Prostate gland (tissue), 2 donors: ENCODE results near the gene TSEN34.

Source experiments
- POLR2A ChIP-seq: fragments of 450-650 bp; IDR thresholded peaks from one replicate; pipeline ENCODE4 v1.6.1; 2016; ENCODE audit warnings: antibody characterized with exemption, mild to moderate bottlenecking
- TF ChIP-seq, protein P1 (sequence below), 4 experiments: fragments of 200-600 bp in 2 of 4; fragments of 450-650 bp in 2 of 4; sonication (generic) in 2 of 4; IDR thresholded peaks; 1 replicate in 3 of 4; 2 replicates in 1 of 4; pipeline ENCODE4 v1.5.1; 2016 to 2019; ENCODE audit warnings: antibody characterized with exemption in 4 of 4, mild to moderate bottlenecking in 2 of 4, moderate library complexity in 2 of 4

- TF ChIP-seq, protein P1, sequence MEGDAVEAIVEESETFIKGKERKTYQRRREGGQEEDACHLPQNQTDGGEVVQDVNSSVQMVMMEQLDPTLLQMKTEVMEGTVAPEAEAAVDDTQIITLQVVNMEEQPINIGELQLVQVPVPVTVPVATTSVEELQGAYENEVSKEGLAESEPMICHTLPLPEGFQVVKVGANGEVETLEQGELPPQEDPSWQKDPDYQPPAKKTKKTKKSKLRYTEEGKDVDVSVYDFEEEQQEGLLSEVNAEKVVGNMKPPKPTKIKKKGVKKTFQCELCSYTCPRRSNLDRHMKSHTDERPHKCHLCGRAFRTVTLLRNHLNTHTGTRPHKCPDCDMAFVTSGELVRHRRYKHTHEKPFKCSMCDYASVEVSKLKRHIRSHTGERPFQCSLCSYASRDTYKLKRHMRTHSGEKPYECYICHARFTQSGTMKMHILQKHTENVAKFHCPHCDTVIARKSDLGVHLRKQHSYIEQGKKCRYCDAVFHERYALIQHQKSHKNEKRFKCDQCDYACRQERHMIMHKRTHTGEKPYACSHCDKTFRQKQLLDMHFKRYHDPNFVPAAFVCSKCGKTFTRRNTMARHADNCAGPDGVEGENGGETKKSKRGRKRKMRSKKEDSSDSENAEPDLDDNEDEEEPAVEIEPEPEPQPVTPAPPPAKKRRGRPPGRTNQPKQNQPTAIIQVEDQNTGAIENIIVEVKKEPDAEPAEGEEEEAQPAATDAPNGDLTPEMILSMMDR (IDR thresholded peaks at IDR 0.05) = peak in 3 of 4 experiments; percentile 26 to 58 (median 52)
- peak; percentile 96 for TF ChIP-seq POLR2A
Measured at GRCh38 chr19:54189145-54189734, 1.9 kb upstream of the TSEN34 start, which contains the start of gene MBOAT7.
